Activated CD8-positive, alpha-beta memory T cell treated with anti-CD3 and anti-CD28 coated beads, Interleukin-2, amount 10 ng/mL, durations not matched to agents 7 days and 5 days (primary cell): Measurements from ENCODE around the gene MBD3L4. TPM values are rescaled to one million over a fixed set of nuclear protein-coding genes. Genes with fewer than 3 reads are reported as not detected.
A peak's percentile ranks its signal among the peaks of the same experiment; 100 is the strongest.
"Not testable (repeated sequence)": the region's sequence is repeated elsewhere in the genome, so short reads cannot be mapped to it uniquely, and the experiment has no call there.

Experiments
- ATAC-seq: fragments of 150-1000 bp; cut with Tn5 transposase; one replicate; pipeline ENCODE4 v1.10.0; 2021; ENCODE audit warnings: moderate library complexity
- CTCF ChIA-PET: fragments of 350-600 bp; sonication (Branson Sonifier 250); formaldehyde crosslinking; loops from one replicate; lab custom pipeline; 2021; ENCODE audit warnings: antibody characterized with exemption; lab: Charles Lee
- DNase-seq: peaks from one replicate; pipeline ENCODE4 v3.0.0-alpha.2; 2020
- H3K27ac Mint-ChIP-seq: one replicate; pipeline ENCODE4 v1.8.0; 2021; ENCODE audit warnings: mild to moderate bottlenecking, mixed read lengths
- H3K27me3 Mint-ChIP-seq: one replicate; pipeline ENCODE4 v1.8.0; 2021; ENCODE audit warnings: mixed read lengths
- H3K36me3 Mint-ChIP-seq: one replicate; pipeline ENCODE4 v1.8.0; 2021; ENCODE audit warnings: mild to moderate bottlenecking, mixed read lengths
- H3K4me1 Mint-ChIP-seq: one replicate; pipeline ENCODE4 v1.8.0; 2021; ENCODE audit warnings: mixed read lengths
- H3K4me3 Mint-ChIP-seq: one replicate; pipeline ENCODE4 v1.8.0; 2021; ENCODE audit warnings: mild to moderate bottlenecking, moderate library complexity, mixed read lengths
- H3K9me3 Mint-ChIP-seq: one replicate; pipeline ENCODE4 v1.8.0; 2022; ENCODE audit warnings: low read depth, mixed read lengths
- total RNA-seq, 2 experiments: library from RNA; stranded (reverse); gene quantifications; one replicate each; pipeline ENCODE4 v1.2.3, GENCODE V29; 2021

MBD3L4 gene
- total RNA-seq, 2 experiments from 2014 or later, result not detected

DNA sequence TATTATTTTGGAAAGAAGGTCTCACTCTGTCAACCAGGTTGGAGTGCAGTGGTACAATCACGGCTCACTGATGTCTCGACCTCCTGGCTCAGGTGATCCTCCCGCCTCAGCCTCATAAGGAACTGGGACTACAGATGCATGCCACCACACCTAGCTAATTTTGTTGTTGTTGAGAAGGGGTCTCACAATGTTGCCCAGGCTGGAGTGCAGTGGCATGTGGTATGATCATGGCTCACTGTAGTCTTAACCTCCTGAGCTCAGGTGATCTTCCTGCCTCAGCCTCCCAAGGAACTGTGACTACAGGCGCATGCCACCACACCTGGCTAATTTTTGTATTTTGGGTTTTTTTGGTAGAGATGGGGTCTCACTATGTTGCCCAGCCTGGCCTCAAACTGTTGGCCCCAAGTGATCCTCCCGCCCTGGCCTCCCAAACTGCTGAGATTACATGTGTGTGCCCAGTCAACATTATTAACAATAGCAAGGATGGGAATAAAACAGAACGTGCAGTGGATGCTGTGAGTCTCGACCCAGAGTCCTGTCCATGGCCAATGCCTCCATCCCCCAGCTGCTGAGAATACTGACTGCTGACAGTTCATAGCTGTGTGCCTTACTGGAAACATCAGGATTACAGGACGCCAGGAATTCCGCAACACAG lies 23.9 kb upstream of the MBD3L4 start:
- CTCF ChIA-PET, result no interaction called here
- H3K36me3 Mint-ChIP-seq, result no peaks in the 10 kb centered on the region
- no peaks in the 10 kb centered on the region for H3K27me3 Mint-ChIP-seq
- DNase-seq (no peak), ATAC-seq (peak; percentile 47)
- H3K9me3 Mint-ChIP-seq, result no peaks in the 10 kb centered on the region
- no peak overlapping the region for H3K27ac Mint-ChIP-seq
- no peak overlapping the region for H3K4me3 Mint-ChIP-seq
- peaks cover 2% of the 10 kb centered on the region for H3K4me1 Mint-ChIP-seq

DNA sequence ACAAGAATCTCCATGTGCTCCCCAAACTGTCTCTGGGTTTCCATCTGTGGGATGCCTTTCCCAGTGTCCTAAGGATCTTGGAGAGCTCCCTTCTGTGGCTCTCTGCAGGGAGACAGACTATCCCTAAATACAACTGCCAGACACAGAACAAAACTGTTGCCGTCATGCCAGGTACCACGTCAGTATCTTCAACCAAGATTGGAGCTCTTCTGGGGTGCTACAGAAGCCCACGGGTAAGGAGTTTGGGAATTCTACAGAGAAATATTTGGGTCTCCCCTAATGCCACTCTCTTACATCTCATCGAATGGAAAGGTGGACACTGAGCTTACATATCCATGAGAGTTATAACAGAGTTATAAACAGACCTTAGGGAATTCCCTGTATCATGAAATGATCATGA lies 23.4 kb upstream of the MBD3L4 start:
- no peak overlapping the region for H3K4me3 Mint-ChIP-seq
- no peak overlapping the region for H3K27ac Mint-ChIP-seq
- no peaks in the 10 kb centered on the region for H3K36me3 Mint-ChIP-seq
- H3K4me1 Mint-ChIP-seq, result no peaks in the 10 kb centered on the region
- no peaks in the 10 kb centered on the region for H3K9me3 Mint-ChIP-seq
- ATAC-seq, result peak; percentile 23
- CTCF ChIA-PET, result no interaction called here
- no peak for DNase-seq
- H3K27me3 Mint-ChIP-seq, result no peaks in the 10 kb centered on the region

DNA sequence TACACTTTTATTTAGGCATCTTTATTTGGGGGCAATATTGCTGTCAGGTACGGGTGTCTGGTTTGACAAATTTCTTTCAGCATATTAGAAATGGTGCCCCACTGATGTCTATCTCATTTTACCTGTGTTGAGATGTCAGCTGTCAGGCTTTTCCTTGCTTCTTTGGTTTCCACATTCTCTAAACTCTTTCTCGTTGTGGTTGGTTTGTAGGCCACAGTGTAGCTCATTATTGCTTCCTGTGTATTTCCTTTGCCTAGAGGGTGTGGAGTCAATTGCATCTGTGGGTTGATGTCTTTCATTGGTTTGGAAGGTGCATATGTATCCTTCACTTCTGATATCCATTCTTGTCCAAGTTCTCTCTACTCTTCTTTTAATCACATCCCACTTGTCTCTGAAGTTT lies 20.0 kb upstream of the MBD3L4 start:
- H3K27me3 Mint-ChIP-seq, CTCF ChIA-PET, H3K4me1 Mint-ChIP-seq, H3K27ac Mint-ChIP-seq, H3K9me3 Mint-ChIP-seq, H3K4me3 Mint-ChIP-seq, ATAC-seq, DNase-seq, H3K36me3 Mint-ChIP-seq: not testable (repeated sequence)

DNA sequence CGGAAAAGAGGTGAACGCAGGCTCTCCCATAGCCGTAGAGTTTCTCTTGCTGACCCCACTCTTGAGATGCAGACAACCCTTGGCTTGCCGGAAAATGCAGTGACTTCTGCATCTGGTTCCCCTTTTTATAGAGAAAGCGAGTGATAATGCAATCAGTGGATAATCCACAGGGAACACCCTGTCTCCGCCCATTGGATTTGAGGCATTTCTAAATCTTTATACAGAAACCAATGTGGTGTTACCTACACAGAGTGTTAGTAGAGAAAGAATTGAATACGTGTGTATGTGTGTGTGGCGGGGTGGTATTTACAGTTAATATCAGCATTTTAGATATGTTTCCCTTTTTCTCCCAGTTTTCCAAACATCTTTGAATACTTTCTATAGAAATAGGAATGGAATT lies 18.6 kb upstream of the MBD3L4 start, which contains the start of gene MBD3L3:
Gene MBD3L3 (minus strand): TSS at position 101 of the 400 bp plus-strand sequence. CDS start 71 bp downstream, at position 30.
- H3K27ac Mint-ChIP-seq, H3K36me3 Mint-ChIP-seq, H3K4me3 Mint-ChIP-seq, H3K27me3 Mint-ChIP-seq, H3K4me1 Mint-ChIP-seq, DNase-seq, H3K9me3 Mint-ChIP-seq, ATAC-seq, CTCF ChIA-PET: not testable (repeated sequence)

DNA sequence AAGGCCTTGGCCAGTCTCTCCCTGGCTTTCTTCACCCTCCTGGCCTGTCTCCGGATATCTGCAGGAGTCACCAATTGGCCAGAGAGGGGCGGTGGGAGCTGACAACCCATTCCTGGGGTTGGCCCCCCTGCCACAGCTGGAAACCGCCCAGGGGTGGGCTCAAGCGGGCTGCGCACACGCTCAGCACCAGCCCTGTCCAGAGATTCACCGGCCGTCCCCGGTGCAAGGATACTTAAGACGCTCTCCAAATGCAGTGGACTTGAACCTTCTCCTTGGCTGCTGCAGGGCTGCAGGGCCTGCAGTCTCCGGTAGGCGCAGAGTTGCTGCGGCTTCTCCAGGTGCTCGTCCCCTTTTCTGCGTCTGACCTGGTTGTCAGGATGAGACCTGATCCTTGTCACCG lies 16.4 kb upstream of the MBD3L4 start:
- ATAC-seq, DNase-seq, H3K4me3 Mint-ChIP-seq, CTCF ChIA-PET, H3K4me1 Mint-ChIP-seq, H3K9me3 Mint-ChIP-seq, H3K36me3 Mint-ChIP-seq, H3K27me3 Mint-ChIP-seq, H3K27ac Mint-ChIP-seq: not testable (repeated sequence)

DNA sequence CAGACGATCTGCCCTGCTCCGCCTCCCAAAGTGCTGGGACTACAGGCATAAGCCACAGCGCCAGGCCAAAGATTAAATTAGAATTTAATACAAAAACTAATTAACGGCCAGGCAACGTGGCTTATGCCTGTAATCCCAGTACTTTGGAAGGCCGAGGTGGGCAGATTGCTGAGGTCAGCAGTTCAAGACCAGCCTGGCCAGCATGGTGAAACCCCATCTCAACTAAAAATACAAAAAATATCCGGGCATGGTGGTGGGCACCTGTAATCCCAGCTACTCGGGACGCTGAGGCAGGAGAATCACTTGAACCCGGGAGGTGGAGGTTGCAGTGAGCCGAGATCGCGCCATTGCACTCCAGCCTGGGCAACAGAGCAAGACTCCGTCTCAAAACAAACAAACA lies 15.7 kb upstream of the MBD3L4 start:
- H3K4me1 Mint-ChIP-seq, DNase-seq, H3K27ac Mint-ChIP-seq, H3K9me3 Mint-ChIP-seq, ATAC-seq, H3K36me3 Mint-ChIP-seq, CTCF ChIA-PET, H3K4me3 Mint-ChIP-seq, H3K27me3 Mint-ChIP-seq: not testable (repeated sequence)

DNA sequence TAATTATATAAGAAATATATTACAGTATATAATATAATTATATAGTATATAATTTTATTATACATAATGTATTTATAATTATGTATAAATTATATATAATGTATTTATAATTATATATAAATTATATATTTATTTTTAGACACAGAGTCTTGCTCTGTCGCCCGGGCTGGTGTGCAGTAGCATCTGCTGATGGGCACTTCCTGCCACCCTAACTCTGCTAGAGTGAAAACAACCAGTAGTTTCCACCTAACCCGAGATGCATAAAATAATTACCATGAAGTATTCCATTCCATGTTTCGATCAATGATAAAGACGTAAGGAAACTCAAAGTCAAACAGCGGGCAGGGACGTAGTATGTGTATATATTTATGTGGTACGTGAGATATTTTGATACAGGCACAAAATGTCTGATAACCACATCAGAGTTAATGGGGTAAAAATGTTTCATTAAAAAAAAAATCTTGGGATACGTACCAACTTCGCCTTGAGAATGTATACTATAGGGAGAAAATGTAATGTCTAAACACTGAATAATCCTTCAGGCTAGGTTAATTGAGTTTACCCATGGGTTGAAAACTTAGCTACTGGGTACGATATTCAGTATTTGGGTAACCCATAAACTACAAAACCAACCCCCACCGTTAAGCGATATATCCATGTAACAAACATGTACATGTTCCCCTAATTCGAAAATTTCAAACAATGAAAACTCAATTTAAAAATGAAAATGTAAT lies 14.8 kb upstream of the MBD3L4 start:
- DNase-seq, H3K4me3 Mint-ChIP-seq, H3K4me1 Mint-ChIP-seq, H3K36me3 Mint-ChIP-seq, CTCF ChIA-PET, ATAC-seq, H3K27me3 Mint-ChIP-seq, H3K27ac Mint-ChIP-seq, H3K9me3 Mint-ChIP-seq: not testable (repeated sequence)

DNA sequence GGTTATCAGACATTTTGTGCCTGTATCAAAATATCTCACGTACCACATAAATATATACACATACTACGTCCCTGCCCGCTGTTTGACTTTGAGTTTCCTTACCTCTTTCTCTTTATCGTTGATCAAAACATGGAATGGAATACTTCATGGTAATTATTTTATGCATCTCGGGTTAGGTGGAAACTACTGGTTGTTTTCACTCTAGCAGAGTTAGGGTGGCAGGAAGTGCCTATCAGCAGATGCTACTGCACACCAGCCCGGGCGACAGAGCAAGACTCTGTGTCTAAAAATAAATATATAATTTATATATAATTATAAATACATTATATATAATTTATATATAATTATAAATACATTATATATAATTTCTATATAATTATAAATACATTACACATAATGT lies 12.9 kb upstream of the MBD3L4 start:
- DNase-seq, H3K9me3 Mint-ChIP-seq, H3K36me3 Mint-ChIP-seq, H3K27ac Mint-ChIP-seq, H3K27me3 Mint-ChIP-seq, H3K4me3 Mint-ChIP-seq, H3K4me1 Mint-ChIP-seq, CTCF ChIA-PET: not testable (repeated sequence)
- peak; percentile 33 for ATAC-seq

DNA sequence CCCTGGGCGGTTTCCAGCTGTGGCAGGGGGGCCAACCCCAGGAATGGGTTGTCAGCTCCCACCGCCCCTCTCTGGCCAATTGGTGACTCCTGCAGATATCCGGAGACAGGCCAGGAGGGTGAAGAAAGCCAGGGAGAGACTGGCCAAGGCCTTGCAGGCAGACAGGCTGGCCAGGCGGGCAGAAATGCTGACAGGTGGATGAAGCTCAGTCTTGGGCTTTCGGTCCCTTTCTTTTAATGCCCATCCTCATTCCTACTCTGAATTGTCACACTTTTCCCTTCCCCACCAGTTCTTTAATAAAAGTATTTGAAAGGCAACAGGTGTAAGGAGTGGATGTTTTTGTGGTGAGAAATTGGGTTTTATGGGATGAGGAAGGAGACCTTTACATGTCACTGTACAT lies 11.4 kb upstream of the MBD3L4 start:
- DNase-seq, H3K27me3 Mint-ChIP-seq, CTCF ChIA-PET, H3K9me3 Mint-ChIP-seq, H3K36me3 Mint-ChIP-seq, H3K4me3 Mint-ChIP-seq, H3K4me1 Mint-ChIP-seq, ATAC-seq, H3K27ac Mint-ChIP-seq: not testable (repeated sequence)

DNA sequence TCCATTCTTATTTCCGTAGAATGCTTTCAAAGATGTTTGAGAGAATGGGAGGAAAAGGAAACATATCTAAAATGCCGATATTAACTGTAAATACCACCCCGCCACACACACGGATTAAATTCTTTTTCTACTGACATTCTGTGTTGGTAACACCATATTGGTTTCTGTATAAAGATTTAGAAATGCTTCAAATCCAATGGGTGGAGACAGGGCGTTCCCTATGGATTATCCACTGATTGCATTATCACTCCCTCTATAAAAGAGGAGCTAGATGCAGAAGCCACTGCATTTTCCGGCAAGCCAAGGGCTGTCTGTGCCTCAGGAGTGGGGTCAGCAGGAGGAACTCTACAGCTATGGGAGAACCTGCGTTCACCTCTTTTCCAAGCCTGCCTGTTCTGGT lies 9.0 kb upstream of the MBD3L4 start, which contains the start of gene MBD3L2:
Gene MBD3L2 (plus strand): TSS at position 301 of the 400 bp plus-strand sequence. CDS start 53 bp downstream, at position 354.
- CTCF ChIA-PET, ATAC-seq, H3K4me3 Mint-ChIP-seq, H3K27me3 Mint-ChIP-seq, H3K9me3 Mint-ChIP-seq, H3K4me1 Mint-ChIP-seq, H3K27ac Mint-ChIP-seq, H3K36me3 Mint-ChIP-seq, DNase-seq: not testable (repeated sequence)

DNA sequence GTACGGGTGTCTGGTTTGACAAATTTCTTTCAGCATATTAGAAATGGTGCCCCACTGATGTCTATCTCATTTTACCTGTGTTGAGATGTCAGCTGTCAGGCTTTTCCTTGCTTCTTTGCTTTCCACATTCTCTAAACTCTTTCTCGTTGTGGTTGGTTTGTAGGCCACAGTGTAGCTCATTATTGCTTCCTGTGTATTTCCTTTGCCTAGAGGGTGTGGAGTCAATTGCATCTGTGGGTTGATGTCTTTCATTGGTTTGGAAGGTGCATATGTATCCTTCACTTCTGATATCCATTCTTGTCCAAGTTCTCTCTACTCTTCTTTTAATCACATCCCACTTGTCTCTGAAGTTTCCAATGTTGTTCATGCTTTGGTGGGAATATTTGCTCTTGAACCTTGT lies 1.6 kb upstream of the MBD3L4 start:
- H3K27ac Mint-ChIP-seq, ATAC-seq, H3K36me3 Mint-ChIP-seq, H3K4me1 Mint-ChIP-seq, CTCF ChIA-PET, H3K27me3 Mint-ChIP-seq, H3K9me3 Mint-ChIP-seq, H3K4me3 Mint-ChIP-seq, DNase-seq: not testable (repeated sequence)

DNA sequence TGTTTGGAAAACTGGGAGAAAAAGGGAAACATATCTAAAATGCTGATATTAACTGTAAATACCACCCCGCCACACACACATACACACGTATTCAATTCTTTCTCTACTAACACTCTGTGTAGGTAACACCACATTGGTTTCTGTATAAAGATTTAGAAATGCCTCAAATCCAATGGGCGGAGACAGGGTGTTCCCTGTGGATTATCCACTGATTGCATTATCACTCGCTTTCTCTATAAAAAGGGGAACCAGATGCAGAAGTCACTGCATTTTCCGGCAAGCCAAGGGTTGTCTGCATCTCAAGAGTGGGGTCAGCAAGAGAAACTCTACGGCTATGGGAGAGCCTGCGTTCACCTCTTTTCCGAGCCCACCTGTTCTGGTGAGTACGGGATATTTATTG lies 9.7 kb downstream of the MBD3L4 start, which contains the start of gene MBD3L5:
Gene MBD3L5 (plus strand): TSS at position 301 of the 400 bp plus-strand sequence. CDS start 34 bp downstream, at position 335.
- H3K27ac Mint-ChIP-seq, result not testable (repeated sequence)

DNA sequence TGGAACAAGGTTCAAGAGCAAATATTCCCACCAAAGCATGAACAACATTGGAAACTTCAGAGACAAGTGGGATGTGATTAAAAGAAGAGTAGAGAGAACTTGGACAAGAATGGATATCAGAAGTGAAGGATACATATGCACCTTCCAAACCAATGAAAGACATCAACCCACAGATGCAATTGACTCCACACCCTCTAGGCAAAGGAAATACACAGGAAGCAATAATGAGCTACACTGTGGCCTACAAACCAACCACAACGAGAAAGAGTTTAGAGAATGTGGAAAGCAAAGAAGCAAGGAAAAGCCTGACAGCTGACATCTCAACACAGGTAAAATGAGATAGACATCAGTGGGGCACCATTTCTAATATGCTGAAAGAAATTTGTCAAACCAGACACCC lies 11.2 kb downstream of the MBD3L4 start:
- DNase-seq, H3K27ac Mint-ChIP-seq, H3K9me3 Mint-ChIP-seq, H3K4me1 Mint-ChIP-seq, H3K4me3 Mint-ChIP-seq, ATAC-seq, CTCF ChIA-PET, H3K27me3 Mint-ChIP-seq, H3K36me3 Mint-ChIP-seq: not testable (repeated sequence)

More for the DNA sequence above, 9.7 kb downstream of the MBD3L4 start, which contains the start of gene MBD3L5:
- DNase-seq, CTCF ChIA-PET, H3K4me1 Mint-ChIP-seq, H3K27me3 Mint-ChIP-seq, H3K4me3 Mint-ChIP-seq, ATAC-seq, H3K9me3 Mint-ChIP-seq, H3K36me3 Mint-ChIP-seq: not testable (repeated sequence)

DNA sequence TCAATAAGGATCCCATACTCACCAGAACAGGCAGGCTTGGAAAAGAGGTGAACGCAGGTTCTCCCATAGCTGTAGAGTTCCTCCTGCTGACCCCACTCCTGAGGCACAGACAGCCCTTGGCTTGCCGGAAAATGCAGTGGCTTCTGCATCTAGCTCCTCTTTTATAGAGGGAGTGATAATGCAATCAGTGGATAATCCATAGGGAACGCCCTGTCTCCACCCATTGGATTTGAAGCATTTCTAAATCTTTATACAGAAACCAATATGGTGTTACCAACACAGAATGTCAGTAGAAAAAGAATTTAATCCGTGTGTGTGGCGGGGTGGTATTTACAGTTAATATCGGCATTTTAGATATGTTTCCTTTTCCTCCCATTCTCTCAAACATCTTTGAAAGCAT lies 18.6 kb downstream of the MBD3L4 start, which contains the start of gene MBD3L2B:
Gene MBD3L2B (minus strand): TSS at position 101 of the 400 bp plus-strand sequence. CDS start 34 bp downstream, at position 67.
- H3K4me1 Mint-ChIP-seq, H3K36me3 Mint-ChIP-seq, ATAC-seq, H3K4me3 Mint-ChIP-seq, DNase-seq, H3K27ac Mint-ChIP-seq, H3K9me3 Mint-ChIP-seq, CTCF ChIA-PET, H3K27me3 Mint-ChIP-seq: not testable (repeated sequence)
